Endodermal cell (in vitro differentiated cells): ENCODE measurements around the gene AUTS2. TPM values are rescaled to one million over a fixed set of nuclear protein-coding genes. Genes with fewer than 3 reads are reported as not detected.
A peak's percentile ranks its signal among the peaks of the same experiment; 100 is the strongest.

Experiments used
- DNase-seq: peaks from one replicate; pipeline ENCODE4 v3.0.0-alpha.2; 2017
- H3K27ac ChIP-seq: 2 replicates; pipeline ENCODE4 v1.5.1; 2013; ENCODE audit warnings: mild to moderate bottlenecking, low read depth, low read length, moderate library complexity
- H3K27me3 ChIP-seq: 2 replicates; pipeline ENCODE4 v1.6.1; 2013; ENCODE audit warnings: mild to moderate bottlenecking, low read length, moderate library complexity; ENCODE audit not compliant: insufficient read depth, control insufficient read depth, poor library complexity, severe bottlenecking
- H3K36me3 ChIP-seq: 2 replicates; pipeline ENCODE4 v1.7.0; 2013; ENCODE audit warnings: mild to moderate bottlenecking, low read length, moderate library complexity; ENCODE audit not compliant: control insufficient read depth, insufficient read depth
- H3K4me1 ChIP-seq: one replicate; pipeline ENCODE4 v1.7.0; 2013; ENCODE audit warnings: low read length; ENCODE audit not compliant: control insufficient read depth, insufficient read depth
- H3K4me3 ChIP-seq: 2 replicates; pipeline ENCODE4 v1.5.1; 2013; ENCODE audit warnings: mild to moderate bottlenecking, low read length, moderate library complexity
- H3K9ac ChIP-seq: 2 replicates; pipeline ENCODE4 v1.6.1; 2013; ENCODE audit warnings: mild to moderate bottlenecking, low read length, moderate library complexity; ENCODE audit not compliant: poor library complexity, severe bottlenecking; ENCODE audit errors: extremely low read depth
- H3K9me3 ChIP-seq: 2 replicates; pipeline ENCODE4 v1.6.1; 2013; ENCODE audit warnings: mild to moderate bottlenecking, low read length, moderate library complexity; ENCODE audit not compliant: control insufficient read depth
- H3K27ac Mint-ChIP-seq: 2 replicates; pipeline ENCODE4 v1.8.0; 2020; ENCODE audit warnings: mixed read lengths
- H3K27me3 Mint-ChIP-seq: 2 replicates; pipeline ENCODE4 v1.8.0; 2021; ENCODE audit warnings: mild to moderate bottlenecking, mixed read lengths; ENCODE audit not compliant: insufficient read depth
- H3K36me3 Mint-ChIP-seq: 2 replicates; pipeline ENCODE4 v1.8.0; 2020; ENCODE audit warnings: low read depth, mixed read lengths
- H3K4me1 Mint-ChIP-seq: 2 replicates; pipeline ENCODE4 v1.8.0; 2020; ENCODE audit warnings: mixed read lengths
- H3K4me3 Mint-ChIP-seq: 2 replicates; pipeline ENCODE4 v1.8.0; 2020; ENCODE audit warnings: mild to moderate bottlenecking, moderate library complexity, mixed read lengths
- H3K9me3 Mint-ChIP-seq: 2 replicates; pipeline ENCODE4 v1.8.0; 2020; ENCODE audit warnings: mild to moderate bottlenecking, mixed read lengths
- WGBS, 2 experiments: methylation state at CpG; one replicate each; pipeline versions ENCODE4 v1.1.5 to v1.1.7; 2013; ENCODE audit warnings: missing lambda C conversion rate in 2 of 2, mixed read lengths in 1 of 2; ENCODE audit not compliant: insufficient coverage in 1 of 2, insufficient read length in 1 of 2; 5-methylcytosine and 5-hydroxymethylcytosine counted together
- total RNA-seq, 2 donors: library from RNA; stranded (reverse); fragmentation: NEBNext Ultra II Directional in 1 of 2; extraction: Animal tissue kit (Norgen Biotek cat#: 25700) in 1 of 2; gene quantifications; 2 replicates in 1 of 2; 3 replicates in 1 of 2; pipeline ENCODE4 v1.2.1, GENCODE V29; 2021
- TF ChIP-seq, protein P1 (sequence below): fragments of 200-600 bp; sonication (generic); conservative IDR thresholded peaks from 2 replicates; pipeline ENCODE4 v1.5.0; 2021; ENCODE audit warnings: antibody characterized with exemption, mild to moderate bottlenecking

The AUTS2 gene
- total RNA-seq, 2 donors from 2014 or later, result 76.8 to 106 TPM

DNA sequence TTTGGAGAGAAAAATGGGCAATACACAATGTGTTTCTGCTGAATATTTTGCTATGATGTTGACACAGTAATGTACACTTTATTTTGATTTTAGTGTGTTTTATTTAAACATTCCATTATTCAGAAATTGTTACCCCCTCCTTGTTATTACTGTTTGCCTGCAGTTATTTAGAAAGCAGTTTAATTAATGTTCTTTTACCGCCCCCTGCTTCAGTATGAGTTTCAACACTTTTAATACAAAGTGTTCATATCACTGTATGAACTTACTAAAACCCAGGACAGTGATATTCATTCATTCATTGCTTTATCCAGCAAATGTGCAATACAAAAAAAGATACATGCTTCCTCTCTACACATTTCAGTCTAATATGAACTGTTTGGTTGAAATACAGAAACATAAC, 159.3 kb downstream of the AUTS2 start:
- Histone ChIP-seq H3K36me3 (no peaks in the 10 kb centered on the region), H3K27me3 (no peaks in the 10 kb centered on the region), H3K27ac (no peak overlapping the region), H3K9me3 (no peaks in the 10 kb centered on the region), H3K4me3 (peak overlapping the region; percentile 19), H3K9ac (no peak overlapping the region), H3K4me1 (peaks cover 43% of the 10 kb centered on the region)
- H3K9me3 Mint-ChIP-seq, result no peaks in the 10 kb centered on the region
- H3K4me1 Mint-ChIP-seq, result peaks cover 67% of the 10 kb centered on the region
- TF ChIP-seq, protein P1, sequence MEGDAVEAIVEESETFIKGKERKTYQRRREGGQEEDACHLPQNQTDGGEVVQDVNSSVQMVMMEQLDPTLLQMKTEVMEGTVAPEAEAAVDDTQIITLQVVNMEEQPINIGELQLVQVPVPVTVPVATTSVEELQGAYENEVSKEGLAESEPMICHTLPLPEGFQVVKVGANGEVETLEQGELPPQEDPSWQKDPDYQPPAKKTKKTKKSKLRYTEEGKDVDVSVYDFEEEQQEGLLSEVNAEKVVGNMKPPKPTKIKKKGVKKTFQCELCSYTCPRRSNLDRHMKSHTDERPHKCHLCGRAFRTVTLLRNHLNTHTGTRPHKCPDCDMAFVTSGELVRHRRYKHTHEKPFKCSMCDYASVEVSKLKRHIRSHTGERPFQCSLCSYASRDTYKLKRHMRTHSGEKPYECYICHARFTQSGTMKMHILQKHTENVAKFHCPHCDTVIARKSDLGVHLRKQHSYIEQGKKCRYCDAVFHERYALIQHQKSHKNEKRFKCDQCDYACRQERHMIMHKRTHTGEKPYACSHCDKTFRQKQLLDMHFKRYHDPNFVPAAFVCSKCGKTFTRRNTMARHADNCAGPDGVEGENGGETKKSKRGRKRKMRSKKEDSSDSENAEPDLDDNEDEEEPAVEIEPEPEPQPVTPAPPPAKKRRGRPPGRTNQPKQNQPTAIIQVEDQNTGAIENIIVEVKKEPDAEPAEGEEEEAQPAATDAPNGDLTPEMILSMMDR, result no peak
- 83 to 87% methylated on average over 1 of the region's 1 CpG for WGBS, 2 experiments
- no peak for DNase-seq
- no peak overlapping the region for H3K4me3 Mint-ChIP-seq
- H3K27me3 Mint-ChIP-seq, result no peaks in the 10 kb centered on the region
- peak overlapping the region; percentile 69 for H3K27ac Mint-ChIP-seq
- no peaks in the 10 kb centered on the region for H3K36me3 Mint-ChIP-seq

- no peaks in the 10 kb centered on the region for H3K9me3 Mint-ChIP-seq
- H3K36me3 ChIP-seq, result no peaks in the 10 kb centered on the region
- H3K4me1 Mint-ChIP-seq, result peaks cover 65% of the 10 kb centered on the region
- no peak overlapping the region for H3K27ac ChIP-seq
- peak overlapping the region; percentile 30 for H3K4me3 ChIP-seq
- H3K27me3 Mint-ChIP-seq, result no peaks in the 10 kb centered on the region
- no peaks in the 10 kb centered on the region for H3K27me3 ChIP-seq
- no peak overlapping the region for H3K4me3 Mint-ChIP-seq
- no peaks in the 10 kb centered on the region for H3K36me3 Mint-ChIP-seq
- no peak overlapping the region for H3K9ac ChIP-seq
- WGBS, 2 experiments, result 47 to 50% methylated on average over 1 of the region's 1 CpG
- peak overlapping the region; percentile 69 for H3K27ac Mint-ChIP-seq
- TF ChIP-seq, protein P1, result no peak
- peaks cover 43% of the 10 kb centered on the region for H3K4me1 ChIP-seq
- DNase-seq, result no peak
- no peaks in the 10 kb centered on the region for H3K9me3 ChIP-seq
Measured at GRCh38 chr7:69757981-69758430, 159.7 kb downstream of the AUTS2 start.

DNA sequence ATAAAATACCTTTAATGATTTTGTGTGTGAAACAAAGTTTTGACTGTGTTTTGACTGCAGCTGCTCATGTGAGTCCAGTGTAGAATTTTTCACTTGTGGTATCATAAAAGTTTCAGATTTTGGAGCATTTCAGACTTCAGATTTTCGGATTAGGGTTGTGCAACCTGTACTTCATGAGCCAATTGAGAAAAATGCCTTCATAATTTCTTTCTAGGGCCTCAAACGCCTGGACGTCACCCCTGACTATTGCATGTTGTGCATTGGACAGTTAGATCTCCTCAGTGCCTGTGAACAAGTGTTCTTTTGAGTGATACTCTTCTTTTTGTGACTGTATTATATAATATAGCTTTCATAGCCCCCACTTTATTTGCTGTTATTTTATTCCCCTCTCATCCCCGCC, 161.1 kb downstream of the AUTS2 start:
- Mint-ChIP-seq H3K9me3 (no peaks in the 10 kb centered on the region), H3K4me1 (peaks cover 66% of the 10 kb centered on the region), H3K36me3 (no peaks in the 10 kb centered on the region), H3K27me3 (no peaks in the 10 kb centered on the region), H3K4me3 (no peak overlapping the region), H3K27ac (no peak overlapping the region)
- H3K9ac ChIP-seq, result no peak overlapping the region
- no peaks in the 10 kb centered on the region for H3K36me3 ChIP-seq
- TF ChIP-seq, protein P1, result no peak
- H3K27me3 ChIP-seq, result no peaks in the 10 kb centered on the region
- DNase-seq, result no peak
- WGBS, 2 experiments, result 90 to 94% methylated on average over 3 of the region's 4 CpGs
- H3K4me1 ChIP-seq, result peaks cover 43% of the 10 kb centered on the region
- no peak overlapping the region for H3K27ac ChIP-seq
- H3K9me3 ChIP-seq, result no peaks in the 10 kb centered on the region
- H3K4me3 ChIP-seq, result no peak overlapping the region
